ENCODE measurements around the gene KLK7. TPM values are rescaled to one million over a fixed set of nuclear protein-coding genes. Genes with fewer than 3 reads are reported as not detected.

KLK7 gene
- total RNA-seq, 1 experiment from 2014 or later, result not detected

- intact Hi-C loops (cut with micrococcal nuclease; ENCODE audit: unreplicated experiment), result no loop called here
- Histone ChIP-seq H3K9me3 (ENCODE audit: low read depth, low read length, poor library complexity, severe bottlenecking) (no peaks in the 10 kb centered on the region), H3K4me3 (ENCODE audit: low read depth, low read length, poor library complexity, severe bottlenecking) (no peak overlapping the region), H3K36me3 (ENCODE audit: insufficient read depth, low read length, poor library complexity, severe bottlenecking) (no peaks in the 10 kb centered on the region), H3K27ac (ENCODE audit: low read depth, low read length, poor library complexity, severe bottlenecking) (no peak overlapping the region), H3K27me3 (replicated peaks; ENCODE audit: insufficient read depth, low read depth, low read length, poor library complexity) (peaks cover 69% of the 10 kb centered on the region), H3K4me1 (ENCODE audit: insufficient read depth, low read length, poor library complexity, severe bottlenecking) (no peaks in the 10 kb centered on the region)
- TF ChIP-seq CTCF (conservative IDR thresholded peaks at IDR 0.05; ENCODE audit: low read depth, low read length) (no peak), EZH2 (IDR thresholded peaks at IDR 0.05; ENCODE audit: borderline replicate concordance, low read depth, low read length, poor library complexity, severe bottlenecking) (no peak)
- POLR2A ChIA-PET (ENCODE audit: low non-redundant PET), result interaction anchor here (0.9 kb wide), 1 partner anchor 83 kb away, joined by 6 read pairs; no protein-coding TSS in a partner anchor
- BruUV-seq (replicated peaks), result no TSS peak
- no peak for DNase-seq (ENCODE audit: low spot score)
- CTCF ChIA-PET, result no interaction called here
These were observed 41.7 kb upstream of the KLK7 start for GRCh38 chr19:51025401-51025800.

- DNase-seq (ENCODE audit: low spot score), result no peak
- Histone ChIP-seq H3K9me3 (ENCODE audit: low read depth, low read length, poor library complexity, severe bottlenecking) (no peaks in the 10 kb centered on the region), H3K27ac (ENCODE audit: low read depth, low read length, poor library complexity, severe bottlenecking) (no peak overlapping the region), H3K4me1 (ENCODE audit: insufficient read depth, low read length, poor library complexity, severe bottlenecking) (no peaks in the 10 kb centered on the region), H3K36me3 (ENCODE audit: insufficient read depth, low read length, poor library complexity, severe bottlenecking) (no peaks in the 10 kb centered on the region), H3K27me3 (replicated peaks; ENCODE audit: insufficient read depth, low read depth, low read length, poor library complexity) (peaks cover 74% of the 10 kb centered on the region), H3K4me3 (ENCODE audit: low read depth, low read length, poor library complexity, severe bottlenecking) (no peak overlapping the region)
- BruUV-seq (replicated peaks), result no TSS peak
- intact Hi-C loops (cut with micrococcal nuclease; ENCODE audit: unreplicated experiment), result no loop called here
- CTCF ChIA-PET, result no interaction called here
- TF ChIP-seq CTCF (conservative IDR thresholded peaks at IDR 0.05; ENCODE audit: low read depth, low read length) (no peak), EZH2 (IDR thresholded peaks at IDR 0.05; ENCODE audit: borderline replicate concordance, low read depth, low read length, poor library complexity, severe bottlenecking) (no peak)
- POLR2A ChIA-PET (ENCODE audit: low non-redundant PET), result no interaction called here
These were observed 41.2 kb upstream of the KLK7 start for GRCh38 chr19:51024924-51025323.

GRCh38 chr19:51023946-51024345, 40.2 kb upstream of the KLK7 start:
- no peak for DNase-seq (ENCODE audit: low spot score)
- BruUV-seq (replicated peaks), result no TSS peak
- peaks cover 83% of the 10 kb centered on the region for H3K27me3 ChIP-seq (replicated peaks; ENCODE audit: insufficient read depth, low read depth, low read length, poor library complexity)
- intact Hi-C loops (cut with micrococcal nuclease; ENCODE audit: unreplicated experiment), result no loop called here
- no peak overlapping the region for H3K4me3 ChIP-seq (ENCODE audit: low read depth, low read length, poor library complexity, severe bottlenecking)
- POLR2A ChIA-PET (ENCODE audit: low non-redundant PET), result no interaction called here
- no peak overlapping the region for H3K27ac ChIP-seq (ENCODE audit: low read depth, low read length, poor library complexity, severe bottlenecking)
- no peak for TF ChIP-seq CTCF (conservative IDR thresholded peaks at IDR 0.05; ENCODE audit: low read depth, low read length)
- no peak for TF ChIP-seq EZH2 (IDR thresholded peaks at IDR 0.05; ENCODE audit: borderline replicate concordance, low read depth, low read length, poor library complexity, severe bottlenecking)
- H3K36me3 ChIP-seq (ENCODE audit: insufficient read depth, low read length, poor library complexity, severe bottlenecking), result no peaks in the 10 kb centered on the region
- H3K9me3 ChIP-seq (ENCODE audit: low read depth, low read length, poor library complexity, severe bottlenecking), result no peaks in the 10 kb centered on the region
- CTCF ChIA-PET, result no interaction called here
- no peaks in the 10 kb centered on the region for H3K4me1 ChIP-seq (ENCODE audit: insufficient read depth, low read length, poor library complexity, severe bottlenecking)
